GM19238 (cell line): ENCODE data around the gene SLC49A3.
"Not testable (repeated sequence)": the region's sequence is repeated elsewhere in the genome, so short reads cannot be mapped to it uniquely, and the experiment has no call there.

Experiments used
- DNase-seq: peaks from one replicate; pipeline ENCODE4 v3.0.0; 2011; ENCODE audit warnings: low spot score; ENCODE audit not compliant: insufficient read length

SLC49A3 gene

DNA sequence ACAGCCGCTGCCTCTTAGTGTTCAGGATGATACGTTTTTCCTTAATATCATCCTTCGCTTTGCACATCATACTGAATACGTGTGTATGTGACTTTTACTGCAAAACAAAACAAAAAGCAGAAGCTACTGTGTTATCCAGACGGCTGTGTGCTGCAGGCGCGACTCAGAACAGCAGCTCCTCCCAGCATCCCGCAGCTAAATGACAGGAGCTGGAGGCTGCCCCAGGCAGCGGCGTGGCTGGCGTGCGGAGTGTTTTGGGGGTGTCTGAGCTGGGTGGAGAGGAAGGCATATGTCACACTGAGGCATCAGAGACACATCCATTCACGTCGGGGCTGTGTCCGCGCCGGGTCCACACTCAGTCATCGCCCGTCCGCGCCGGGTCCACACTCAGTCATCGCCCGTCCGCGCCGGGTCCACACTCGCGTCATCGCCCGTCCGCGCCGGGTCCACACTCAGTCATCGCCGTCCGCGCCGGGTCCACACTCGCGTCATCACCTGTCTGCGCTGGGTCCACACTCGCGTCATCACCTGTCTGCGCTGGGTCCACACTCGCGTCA lies 33.3 kb upstream of the SLC49A3 start:
- DNase-seq: no peak

DNA sequence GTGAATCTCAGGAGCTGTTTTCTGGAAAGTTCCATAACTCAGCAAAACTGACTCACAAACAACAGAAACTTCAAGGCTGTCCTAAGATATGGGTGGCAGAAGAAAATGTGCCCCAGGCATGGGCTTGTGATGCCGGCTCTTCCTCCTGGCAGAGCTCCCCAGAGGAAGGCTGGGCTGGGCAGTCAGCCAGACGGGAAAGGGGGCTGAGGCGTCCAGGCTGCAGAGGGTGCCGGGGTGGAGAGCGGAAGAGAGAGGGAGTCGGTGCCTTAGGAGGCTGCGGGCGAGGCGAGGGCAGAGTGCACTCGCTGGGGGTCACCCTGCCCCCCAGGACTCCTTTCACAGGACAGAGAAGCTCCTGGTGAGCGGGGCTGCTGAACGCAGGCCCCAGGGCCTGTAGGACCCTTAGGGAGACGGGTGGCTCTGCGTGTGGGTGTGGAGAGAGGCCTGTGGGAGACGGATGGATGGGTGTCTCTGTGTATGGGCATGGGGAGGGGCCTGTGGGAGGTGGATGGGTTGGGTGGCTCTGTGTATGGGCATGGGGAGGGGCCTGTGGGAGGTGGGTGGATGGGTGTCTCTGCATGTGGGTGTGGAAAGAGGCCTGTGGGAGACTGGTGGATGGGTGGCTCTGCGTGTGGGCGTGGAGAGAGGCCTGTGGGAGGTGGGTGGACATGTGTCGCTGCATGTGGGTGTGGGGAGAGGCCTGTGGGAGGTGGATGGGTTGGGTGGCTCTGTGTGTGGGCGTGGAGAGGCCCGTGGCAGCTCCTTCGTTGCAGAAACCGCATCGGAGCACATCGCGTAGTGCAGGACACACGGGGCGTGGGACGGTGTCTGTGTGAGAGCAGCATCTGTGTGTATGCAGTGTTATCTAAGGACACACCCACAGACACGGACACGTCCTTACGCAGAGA lies 32.6 kb upstream of the SLC49A3 start:
- DNase-seq: no peak

- DNase-seq: no peak
Observed at GRCh38 chr4:720111-720860, 31.3 kb upstream of the SLC49A3 start.

GRCh38 chr4:718460-718859 lies 29.5 kb upstream of the SLC49A3 start:
- no peak for DNase-seq

DNA sequence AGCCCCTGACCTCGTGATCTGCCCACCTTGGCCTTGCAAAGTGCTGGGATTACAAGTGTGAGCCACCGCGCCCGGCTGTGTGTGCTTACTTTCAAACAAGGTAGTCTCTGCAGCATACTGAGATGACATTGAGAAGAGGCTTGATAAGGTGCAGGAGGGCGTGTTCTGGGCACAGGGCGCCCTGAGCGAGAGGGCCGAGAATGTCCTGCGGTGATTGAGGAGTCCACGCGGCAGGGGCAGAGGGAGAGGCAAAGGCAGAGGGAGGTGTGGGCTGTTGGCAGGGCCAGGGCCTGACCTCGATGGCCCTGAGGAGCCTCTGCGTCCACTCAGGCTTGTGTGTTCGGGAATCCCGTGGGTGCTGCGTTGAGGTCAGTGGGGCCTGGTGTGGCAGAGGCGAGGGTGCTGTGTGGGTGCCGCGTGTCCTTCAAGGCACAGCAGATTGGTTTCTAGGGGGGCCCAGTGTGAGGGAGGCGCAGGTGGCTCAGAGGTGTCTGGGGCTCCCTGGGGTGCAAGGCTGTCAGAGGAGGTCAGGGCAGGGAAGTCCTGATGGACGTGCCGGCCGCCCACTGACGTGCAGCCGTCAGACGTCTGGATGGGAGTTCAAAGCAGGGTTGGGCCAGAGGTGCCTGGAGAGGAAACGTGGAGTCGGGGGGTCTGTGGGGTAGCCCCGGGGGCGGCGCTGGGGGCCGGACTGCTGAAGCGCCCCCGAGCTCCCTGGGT lies 28.8 kb upstream of the SLC49A3 start:
- no peak for DNase-seq

DNA sequence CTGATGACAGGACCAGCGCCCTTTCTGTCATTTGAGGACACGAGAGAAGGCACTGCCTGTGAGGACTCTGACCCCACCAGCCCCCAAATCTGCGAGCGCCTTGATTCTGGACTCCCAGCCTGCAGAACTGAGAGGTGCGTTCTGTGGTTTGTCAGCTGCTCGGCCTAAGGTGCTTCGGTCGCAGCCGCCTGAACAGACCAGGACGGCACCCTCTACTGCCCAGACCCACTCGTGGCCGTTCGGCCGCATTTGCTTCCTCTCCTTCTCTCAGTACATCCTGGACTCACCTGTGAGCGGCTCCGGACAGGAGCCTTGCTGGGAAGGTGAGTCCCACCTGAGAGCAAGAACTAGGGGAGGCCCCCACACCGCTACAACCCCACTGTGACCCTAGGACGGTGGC lies 25.1 kb upstream of the SLC49A3 start:
- DNase-seq: no peak

DNA sequence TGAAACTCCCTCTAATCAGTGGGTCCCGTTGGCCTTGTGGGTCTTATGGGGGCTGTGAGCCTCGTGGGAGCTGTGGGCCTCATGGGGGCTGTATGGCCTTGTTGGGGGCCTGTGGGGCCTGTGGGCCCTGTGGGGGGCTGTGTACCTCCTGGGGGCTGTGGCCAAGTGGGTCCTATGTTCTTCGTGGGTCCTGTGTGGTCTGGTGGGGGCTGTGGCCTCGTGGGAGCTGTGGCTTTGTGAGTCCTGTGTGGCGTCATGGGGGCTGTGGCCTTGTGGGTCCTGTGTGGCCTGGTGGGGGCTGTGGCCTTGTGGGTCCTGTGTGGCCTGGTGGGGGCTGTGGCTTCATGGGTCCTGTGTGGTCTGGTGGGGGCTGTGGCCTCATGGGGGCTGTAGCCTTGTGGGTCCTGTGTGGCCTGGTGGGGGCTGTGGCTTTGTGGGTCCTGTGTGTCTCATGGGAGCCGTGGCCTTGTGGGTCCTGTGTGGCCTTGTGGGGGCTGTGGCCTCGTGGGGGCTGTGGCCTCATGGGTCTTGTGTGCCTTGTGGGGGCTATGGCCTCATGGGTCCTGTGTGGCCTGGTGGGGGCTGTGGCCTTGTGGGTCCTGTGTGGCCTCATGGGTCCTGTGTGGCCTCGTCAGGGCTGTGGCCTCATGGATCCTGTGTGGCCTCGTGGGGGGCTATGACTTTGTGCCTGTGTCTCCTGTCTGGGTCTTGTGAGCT lies 24.1 kb upstream of the SLC49A3 start:
- DNase-seq: no peak

DNA sequence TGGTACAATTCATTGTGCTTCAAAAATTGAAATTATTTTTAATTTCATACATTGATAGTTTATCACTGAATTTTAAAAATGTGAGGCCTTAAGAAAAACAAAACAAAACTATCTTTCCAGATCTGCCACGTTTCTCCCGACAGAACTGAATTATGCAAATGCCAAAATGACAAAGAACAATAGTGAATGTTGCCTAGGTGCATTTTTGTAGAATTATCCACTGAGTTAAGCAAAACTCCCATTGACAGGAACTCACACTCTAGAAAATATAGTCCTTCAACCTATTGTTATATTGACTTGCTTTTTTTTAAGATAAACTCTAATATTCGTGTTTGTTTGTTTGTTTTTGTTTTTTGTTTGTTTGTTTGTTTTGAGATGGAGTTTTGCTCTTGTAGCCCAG lies 23.1 kb upstream of the SLC49A3 start:
- no peak for DNase-seq

GRCh38 chr4:710916-711315 lies 22.0 kb upstream of the SLC49A3 start:
- DNase-seq: no peak

- DNase-seq: no peak
Observed at GRCh38 chr4:710116-710515, 21.2 kb upstream of the SLC49A3 start.

GRCh38 chr4:709348-709747 lies 20.4 kb upstream of the SLC49A3 start:
- no peak for DNase-seq

DNA sequence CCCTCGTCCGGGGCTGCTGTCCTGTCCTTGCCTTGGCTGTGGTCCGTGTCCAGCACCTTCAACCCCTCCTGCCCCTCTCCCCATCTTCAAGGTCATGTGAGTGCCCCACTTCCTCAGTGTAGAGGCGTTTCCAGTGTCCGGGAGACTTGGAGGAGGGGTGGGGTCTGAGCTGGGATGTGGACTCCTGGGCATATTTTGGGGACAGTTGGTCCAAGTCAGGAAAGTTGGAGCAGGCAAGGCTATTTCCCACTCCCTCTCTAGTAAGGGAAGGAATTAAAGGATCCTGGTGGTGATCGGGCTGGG lies 19.6 kb upstream of the SLC49A3 start:
- DNase-seq: no peak

- no peak for DNase-seq
Observed at GRCh38 chr4:707929-708630, 19.1 kb upstream of the SLC49A3 start.

GRCh38 chr4:706834-707598 lies 18.1 kb upstream of the SLC49A3 start:
- no peak for DNase-seq

GRCh38 chr4:706083-706633 lies 17.2 kb upstream of the SLC49A3 start:
- not testable (repeated sequence) for DNase-seq

GRCh38 chr4:705278-706082 lies 16.5 kb upstream of the SLC49A3 start, which contains the start of gene PCGF3:
Gene PCGF3, plus strand, starts transcription at chr4:705832. Its CDS starts 27,849 bp downstream, at chr4:733681.
- peak; percentile 99 for DNase-seq

DNA sequence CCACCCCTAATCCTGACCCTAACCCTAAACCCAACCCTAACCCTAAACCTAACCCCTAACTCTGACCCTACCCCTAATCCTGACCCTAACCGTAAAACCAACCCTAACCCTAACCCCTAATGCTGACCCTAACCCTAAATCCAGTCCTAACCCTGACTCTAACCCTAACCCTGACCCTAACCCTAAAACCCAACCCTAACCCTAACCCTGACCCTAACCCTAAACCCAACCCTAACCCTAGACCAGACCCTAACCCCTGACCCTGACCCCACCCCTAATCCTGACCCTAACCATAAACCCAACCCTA lies 16.0 kb upstream of the SLC49A3 start:
- no peak for DNase-seq

DNA sequence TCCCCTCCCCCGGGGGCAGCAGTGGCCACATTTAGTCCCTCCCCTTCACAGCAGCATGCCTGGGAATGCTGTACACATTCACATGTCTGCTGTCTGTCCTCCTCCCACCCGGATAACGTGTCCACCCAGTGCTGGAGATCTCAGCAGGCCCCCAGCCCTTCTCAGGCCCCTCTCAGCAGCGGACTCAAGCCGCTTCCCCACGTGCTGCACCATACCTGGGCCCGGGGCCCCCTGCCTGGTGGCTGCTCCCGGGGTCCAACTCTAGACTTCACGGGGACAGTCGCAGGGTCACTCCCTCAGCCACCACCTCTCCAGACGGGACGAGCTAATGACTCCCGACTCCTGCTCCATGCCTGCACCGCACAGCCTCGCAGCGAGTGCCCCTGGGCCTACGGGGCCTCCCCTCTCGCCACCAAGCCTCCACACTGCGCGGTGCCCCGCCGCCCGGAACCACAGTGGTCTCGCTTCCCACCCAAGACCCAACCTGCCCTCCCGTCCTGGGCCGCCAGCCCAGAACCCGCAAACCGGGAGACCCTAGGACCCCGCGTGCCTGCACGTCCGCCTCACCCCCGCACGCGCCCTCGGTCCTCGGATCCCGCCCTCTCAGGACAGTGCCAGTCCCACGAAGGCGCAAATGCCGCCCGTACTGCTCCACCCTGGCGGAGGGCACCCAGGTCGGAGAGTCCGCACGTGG lies 15.4 kb upstream of the SLC49A3 start:
- no peak for DNase-seq
